HL-60 (cell line): ENCODE data around the gene AOPEP.

Source experiments
- DNase-seq, 2 experiments: peaks; one replicate each; pipeline ENCODE4 v3.0.0-alpha.2; 2010 to 2020; ENCODE audit warnings: low read depth in 1 of 2, low spot score in 1 of 2
- H3K27ac ChIP-seq: fragments of 250-450 bp; sonication (Bioruptor Pico); replicated peaks from 2 replicates; pipeline ENCODE4 v1.5.1; 2020; ENCODE audit warnings: mild to moderate bottlenecking, moderate library complexity
- H3K27me3 ChIP-seq: fragments of 250-450 bp; sonication (Bioruptor Pico); 2 replicates; pipeline ENCODE4 v1.5.1; 2021; ENCODE audit warnings: mild to moderate bottlenecking, moderate library complexity; ENCODE audit not compliant: insufficient read depth, poor library complexity, severe bottlenecking
- H3K4me3 ChIP-seq: replicated peaks from 2 replicates; pipeline ENCODE4 v1.5.1; 2011; ENCODE audit warnings: mild to moderate bottlenecking, control low read depth, low read length; ENCODE audit not compliant: insufficient read depth
- CTCF ChIP-seq: IDR thresholded peaks from one replicate; pipeline ENCODE4 v1.5.1; 2011; ENCODE audit warnings: low read length, control low read depth, inconsistent platforms; ENCODE audit not compliant: insufficient read depth
- GABPA ChIP-seq: IDR thresholded peaks from 2 replicates; pipeline ENCODE4 v1.6.1; 2012; ENCODE audit warnings: low read depth
- POLR2AphosphoS5 ChIP-seq: IDR thresholded peaks from 2 replicates; pipeline ENCODE4 v1.6.1; 2012; ENCODE audit warnings: low read depth
- REST ChIP-seq: IDR thresholded peaks from 2 replicates; pipeline ENCODE4 v1.6.1; 2012; ENCODE audit warnings: low read depth; ENCODE audit not compliant: insufficient replicate concordance
- SPI1 ChIP-seq: IDR thresholded peaks from 2 replicates; pipeline ENCODE4 v1.6.1; 2012; ENCODE audit warnings: low read depth, mild to moderate bottlenecking, borderline replicate concordance

AOPEP gene

GRCh38 chr9:95062596-95063065 lies 336.1 kb downstream of the AOPEP start:
- no peak overlapping the region for H3K4me3 ChIP-seq
- H3K27ac ChIP-seq: no peak overlapping the region
- TF ChIP-seq CTCF: no peak
- no peaks in the 10 kb centered on the region for H3K27me3 ChIP-seq
- DNase-seq: no peak

GRCh38 chr9:95063300-95063699 lies 336.8 kb downstream of the AOPEP start:
- Histone ChIP-seq H3K27me3 (no peaks in the 10 kb centered on the region), H3K4me3 (no peak overlapping the region), H3K27ac (no peak overlapping the region)
- TF ChIP-seq REST (no peak), SPI1 (no peak), CTCF (no peak), POLR2AphosphoS5 (no peak), GABPA (no peak)
- no peak for DNase-seq

GRCh38 chr9:95065224-95065623 lies 338.7 kb downstream of the AOPEP start:
- no peak overlapping the region for H3K4me3 ChIP-seq
- DNase-seq: no peak
- H3K27ac ChIP-seq: no peak overlapping the region
- no peaks in the 10 kb centered on the region for H3K27me3 ChIP-seq
- TF ChIP-seq GABPA: no peak
- TF ChIP-seq CTCF: no peak
- no peak for TF ChIP-seq REST
- TF ChIP-seq POLR2AphosphoS5: no peak
- TF ChIP-seq SPI1: no peak

- DNase-seq: no peak
- Histone ChIP-seq H3K4me3 (no peak overlapping the region), H3K27ac (no peak overlapping the region), H3K27me3 (no peaks in the 10 kb centered on the region)
- TF ChIP-seq CTCF: no peak
- TF ChIP-seq SPI1: no peak
- no peak for TF ChIP-seq POLR2AphosphoS5
- no peak for TF ChIP-seq GABPA
- TF ChIP-seq REST: no peak
Observed at GRCh38 chr9:95067057-95067456, 340.6 kb downstream of the AOPEP start.
